HFF-Myc (cell line): Measurements from ENCODE around the gene SEMA4B.
"Not testable (repeated sequence)": the region's sequence is repeated elsewhere in the genome, so short reads cannot be mapped to it uniquely, and the experiment has no call there.

ENCODE experiments used
- DNase-seq: peaks from one replicate; pipeline ENCODE4 v3.0.0-alpha.2; 2011; ENCODE audit warnings: low read depth; ENCODE audit errors: extremely low read depth
- H3K4me3 ChIP-seq: replicated peaks from 2 replicates; pipeline ENCODE4 v1.5.1; 2011; ENCODE audit warnings: low read depth, mild to moderate bottlenecking, control low read depth, low read length
- TF ChIP-seq, protein P1 (sequence below): IDR thresholded peaks from 2 replicates; pipeline ENCODE4 v1.5.1; 2012; ENCODE audit warnings: mild to moderate bottlenecking, low read depth, low read length, control low read depth; ENCODE audit errors: missing control alignments

SEMA4B gene

GRCh38 chr15:90270502-90271150 is 69.5 kb downstream of the SEMA4B start:
- no peak overlapping the region for H3K4me3 ChIP-seq
- TF ChIP-seq, protein P1, sequence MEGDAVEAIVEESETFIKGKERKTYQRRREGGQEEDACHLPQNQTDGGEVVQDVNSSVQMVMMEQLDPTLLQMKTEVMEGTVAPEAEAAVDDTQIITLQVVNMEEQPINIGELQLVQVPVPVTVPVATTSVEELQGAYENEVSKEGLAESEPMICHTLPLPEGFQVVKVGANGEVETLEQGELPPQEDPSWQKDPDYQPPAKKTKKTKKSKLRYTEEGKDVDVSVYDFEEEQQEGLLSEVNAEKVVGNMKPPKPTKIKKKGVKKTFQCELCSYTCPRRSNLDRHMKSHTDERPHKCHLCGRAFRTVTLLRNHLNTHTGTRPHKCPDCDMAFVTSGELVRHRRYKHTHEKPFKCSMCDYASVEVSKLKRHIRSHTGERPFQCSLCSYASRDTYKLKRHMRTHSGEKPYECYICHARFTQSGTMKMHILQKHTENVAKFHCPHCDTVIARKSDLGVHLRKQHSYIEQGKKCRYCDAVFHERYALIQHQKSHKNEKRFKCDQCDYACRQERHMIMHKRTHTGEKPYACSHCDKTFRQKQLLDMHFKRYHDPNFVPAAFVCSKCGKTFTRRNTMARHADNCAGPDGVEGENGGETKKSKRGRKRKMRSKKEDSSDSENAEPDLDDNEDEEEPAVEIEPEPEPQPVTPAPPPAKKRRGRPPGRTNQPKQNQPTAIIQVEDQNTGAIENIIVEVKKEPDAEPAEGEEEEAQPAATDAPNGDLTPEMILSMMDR = no peak
- DNase-seq = no peak

GRCh38 chr15:90271459-90272166 is 70.5 kb downstream of the SEMA4B start:
- no peak overlapping the region for H3K4me3 ChIP-seq
- TF ChIP-seq, protein P1 = no peak
- no peak for DNase-seq

GRCh38 chr15:90278467-90278866 is 77.3 kb downstream of the SEMA4B start:
- not testable (repeated sequence) for DNase-seq, H3K4me3 ChIP-seq
